ENCODE data around the gene NPAS3.

DNA sequence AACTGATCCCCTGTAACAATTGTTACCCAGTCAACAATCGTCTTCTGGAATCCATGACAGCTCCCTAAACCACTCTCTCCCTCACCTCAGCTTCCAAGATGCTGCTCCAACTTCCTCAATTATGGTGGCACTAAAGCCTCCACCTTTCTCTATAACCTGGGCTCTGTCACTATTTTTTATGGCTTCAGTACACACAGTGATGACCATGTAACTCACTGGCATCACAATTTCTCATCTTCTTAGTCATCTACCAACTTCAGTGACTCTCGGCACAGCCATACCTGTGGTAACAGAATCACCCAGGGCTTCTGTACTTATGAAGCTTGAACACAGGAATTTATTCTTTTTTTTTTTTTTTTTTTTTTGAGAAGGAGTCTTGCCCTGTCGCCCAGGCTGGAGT is 32.0 kb upstream of the NPAS3 start:
- TF ChIP-seq, protein P1, sequence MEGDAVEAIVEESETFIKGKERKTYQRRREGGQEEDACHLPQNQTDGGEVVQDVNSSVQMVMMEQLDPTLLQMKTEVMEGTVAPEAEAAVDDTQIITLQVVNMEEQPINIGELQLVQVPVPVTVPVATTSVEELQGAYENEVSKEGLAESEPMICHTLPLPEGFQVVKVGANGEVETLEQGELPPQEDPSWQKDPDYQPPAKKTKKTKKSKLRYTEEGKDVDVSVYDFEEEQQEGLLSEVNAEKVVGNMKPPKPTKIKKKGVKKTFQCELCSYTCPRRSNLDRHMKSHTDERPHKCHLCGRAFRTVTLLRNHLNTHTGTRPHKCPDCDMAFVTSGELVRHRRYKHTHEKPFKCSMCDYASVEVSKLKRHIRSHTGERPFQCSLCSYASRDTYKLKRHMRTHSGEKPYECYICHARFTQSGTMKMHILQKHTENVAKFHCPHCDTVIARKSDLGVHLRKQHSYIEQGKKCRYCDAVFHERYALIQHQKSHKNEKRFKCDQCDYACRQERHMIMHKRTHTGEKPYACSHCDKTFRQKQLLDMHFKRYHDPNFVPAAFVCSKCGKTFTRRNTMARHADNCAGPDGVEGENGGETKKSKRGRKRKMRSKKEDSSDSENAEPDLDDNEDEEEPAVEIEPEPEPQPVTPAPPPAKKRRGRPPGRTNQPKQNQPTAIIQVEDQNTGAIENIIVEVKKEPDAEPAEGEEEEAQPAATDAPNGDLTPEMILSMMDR (conservative IDR thresholded peaks at IDR 0.05; ENCODE audit: low read length): no peak
- TF ChIP-seq EZH2phosphoT487 (IDR thresholded peaks at IDR 0.05; ENCODE audit: borderline replicate concordance, low read depth, low read length): no peak
